Endothelial cell (in vitro differentiated cells): ENCODE results near the gene SH2B2. TPM values are rescaled to one million over a fixed set of nuclear protein-coding genes. Genes with fewer than 3 reads are reported as not detected.

Experiments used
- DNase-seq: peaks from one replicate; pipeline ENCODE4 v3.0.0; 2021; ENCODE audit warnings: low spot score
- H3K27ac Mint-ChIP-seq: one replicate; pipeline ENCODE4 v1.8.0; 2021; ENCODE audit warnings: mixed read lengths, inconsistent platforms; ENCODE audit not compliant: unreplicated experiment
- H3K27me3 Mint-ChIP-seq: one replicate; pipeline ENCODE4 v1.8.0; 2021; ENCODE audit warnings: mild to moderate bottlenecking, moderate library complexity, mixed read lengths, inconsistent platforms; ENCODE audit not compliant: unreplicated experiment
- H3K36me3 Mint-ChIP-seq: one replicate; pipeline ENCODE4 v1.8.0; 2021; ENCODE audit warnings: mild to moderate bottlenecking, low read depth, mixed read lengths, inconsistent platforms; ENCODE audit not compliant: unreplicated experiment
- H3K4me1 Mint-ChIP-seq: one replicate; pipeline ENCODE4 v1.8.0; 2021; ENCODE audit warnings: mild to moderate bottlenecking, mixed read lengths, inconsistent platforms; ENCODE audit not compliant: unreplicated experiment
- H3K4me3 Mint-ChIP-seq: one replicate; pipeline ENCODE4 v1.8.0; 2021; ENCODE audit warnings: mild to moderate bottlenecking, mixed read lengths, inconsistent platforms; ENCODE audit not compliant: unreplicated experiment
- H3K9me3 Mint-ChIP-seq: one replicate; pipeline ENCODE4 v1.8.0; 2021; ENCODE audit warnings: mixed read lengths, inconsistent platforms; ENCODE audit not compliant: unreplicated experiment
- total RNA-seq: library from RNA; stranded (reverse); fragmentation: NEBNext Ultra II Directional; extraction: Animal tissue kit (Norgen Biotek cat#: 25700); gene quantifications from one replicate; pipeline ENCODE4 v1.2.1, GENCODE V29; 2021; ENCODE audit not compliant: unreplicated experiment
- TF ChIP-seq, protein P1 (sequence below): fragments of 200-600 bp; sonication (generic); IDR thresholded peaks from one replicate; pipeline ENCODE4 v1.5.0; 2021; ENCODE audit warnings: antibody characterized with exemption; ENCODE audit not compliant: unreplicated experiment

SH2B2 gene
- total RNA-seq, 1 donor from 2014 or later = 2.6 TPM

DNA sequence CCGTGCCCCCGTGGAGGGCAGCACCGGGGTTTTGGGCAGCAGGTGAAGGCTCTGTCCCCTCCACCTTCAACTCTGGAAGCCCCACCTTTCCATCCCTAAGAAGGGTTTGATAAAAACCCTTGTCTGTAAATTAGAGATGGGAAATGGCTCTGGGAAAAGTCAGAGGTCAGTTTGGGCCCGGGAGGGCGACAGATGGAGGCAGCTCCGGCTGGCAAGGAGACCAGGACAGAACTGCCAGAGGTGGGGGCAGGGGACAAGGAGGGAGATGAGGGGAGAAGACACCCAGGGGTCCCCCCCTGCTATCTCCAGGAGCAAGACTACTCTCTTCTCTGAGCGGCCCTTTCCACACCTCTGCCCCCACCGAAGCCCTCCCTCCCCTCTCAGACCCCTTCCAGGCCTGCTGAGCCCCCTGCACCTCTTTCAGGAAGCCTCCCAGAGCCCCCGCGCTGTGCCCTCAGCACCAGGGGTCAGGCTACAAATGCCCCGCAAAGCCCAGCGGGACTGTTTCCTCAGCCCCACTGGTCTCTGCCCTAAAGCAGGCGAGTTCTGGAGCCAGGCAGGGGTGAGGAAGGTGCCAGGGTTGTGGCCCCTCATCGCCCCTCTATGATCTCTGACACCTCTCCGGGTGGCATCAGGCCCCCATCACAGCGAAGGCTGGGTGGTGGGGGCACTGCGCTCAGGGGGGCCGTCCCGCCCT is 980 bp upstream of the SH2B2 start:
- Mint-ChIP-seq H3K4me3 (peak overlapping the region; percentile 77), H3K4me1 (peaks cover 12% of the 10 kb centered on the region), H3K36me3 (no peaks in the 10 kb centered on the region), H3K27ac (no peak overlapping the region), H3K27me3 (peaks cover 14% of the 10 kb centered on the region), H3K9me3 (no peaks in the 10 kb centered on the region)
- DNase-seq = no peak
- TF ChIP-seq, protein P1, sequence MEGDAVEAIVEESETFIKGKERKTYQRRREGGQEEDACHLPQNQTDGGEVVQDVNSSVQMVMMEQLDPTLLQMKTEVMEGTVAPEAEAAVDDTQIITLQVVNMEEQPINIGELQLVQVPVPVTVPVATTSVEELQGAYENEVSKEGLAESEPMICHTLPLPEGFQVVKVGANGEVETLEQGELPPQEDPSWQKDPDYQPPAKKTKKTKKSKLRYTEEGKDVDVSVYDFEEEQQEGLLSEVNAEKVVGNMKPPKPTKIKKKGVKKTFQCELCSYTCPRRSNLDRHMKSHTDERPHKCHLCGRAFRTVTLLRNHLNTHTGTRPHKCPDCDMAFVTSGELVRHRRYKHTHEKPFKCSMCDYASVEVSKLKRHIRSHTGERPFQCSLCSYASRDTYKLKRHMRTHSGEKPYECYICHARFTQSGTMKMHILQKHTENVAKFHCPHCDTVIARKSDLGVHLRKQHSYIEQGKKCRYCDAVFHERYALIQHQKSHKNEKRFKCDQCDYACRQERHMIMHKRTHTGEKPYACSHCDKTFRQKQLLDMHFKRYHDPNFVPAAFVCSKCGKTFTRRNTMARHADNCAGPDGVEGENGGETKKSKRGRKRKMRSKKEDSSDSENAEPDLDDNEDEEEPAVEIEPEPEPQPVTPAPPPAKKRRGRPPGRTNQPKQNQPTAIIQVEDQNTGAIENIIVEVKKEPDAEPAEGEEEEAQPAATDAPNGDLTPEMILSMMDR = no peak

- H3K9me3 Mint-ChIP-seq = no peaks in the 10 kb centered on the region
- peaks cover 14% of the 10 kb centered on the region for H3K27me3 Mint-ChIP-seq
- no peak for DNase-seq
- no peaks in the 10 kb centered on the region for H3K36me3 Mint-ChIP-seq
- peaks cover 12% of the 10 kb centered on the region for H3K4me1 Mint-ChIP-seq
- TF ChIP-seq, protein P1 = no peak
- no peak overlapping the region for H3K4me3 Mint-ChIP-seq
- H3K27ac Mint-ChIP-seq = no peak overlapping the region
These were observed 678 bp downstream of the SH2B2 start for GRCh38 chr7:102287111-102287980.

GRCh38 chr7:102287981-102288278 is 1.3 kb downstream of the SH2B2 start:
- no peaks in the 10 kb centered on the region for H3K9me3 Mint-ChIP-seq

DNA sequence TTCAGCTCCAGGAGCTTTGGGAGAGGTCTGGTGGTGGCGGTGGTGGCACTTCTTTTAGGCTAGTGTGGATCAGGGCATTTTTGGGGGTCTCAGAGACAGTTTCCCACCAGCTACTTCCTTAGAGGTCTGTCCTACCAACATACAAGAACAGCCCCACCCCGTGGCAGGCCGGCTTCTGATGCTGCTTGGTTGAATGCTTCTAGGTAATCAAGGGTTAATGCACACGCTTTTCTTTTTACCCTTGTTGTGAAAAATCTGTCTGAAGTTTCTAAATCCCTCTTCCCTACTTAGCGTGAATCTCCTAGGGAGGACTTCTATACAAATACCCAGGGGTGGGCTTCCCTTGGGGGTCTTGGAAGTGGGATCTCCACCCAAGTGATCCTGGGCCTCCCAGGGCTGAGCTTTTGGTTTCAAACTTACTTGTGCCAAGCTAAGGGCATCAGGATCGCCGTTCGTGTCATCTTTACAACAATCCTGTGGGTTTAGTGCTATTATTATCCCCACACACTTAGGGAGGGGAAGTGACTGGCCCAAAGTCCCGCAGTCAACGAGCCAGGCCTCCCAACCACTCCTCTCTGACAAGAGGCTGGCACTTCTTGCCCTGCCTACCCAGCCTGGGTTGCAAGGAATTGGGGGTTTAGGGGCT is 1.7 kb downstream of the SH2B2 start:
- Mint-ChIP-seq H3K27ac (no peak overlapping the region), H3K9me3 (no peaks in the 10 kb centered on the region), H3K27me3 (peaks cover 14% of the 10 kb centered on the region), H3K4me3 (peak overlapping the region; percentile 56), H3K4me1 (peaks cover 12% of the 10 kb centered on the region), H3K36me3 (no peaks in the 10 kb centered on the region)
- no peak for DNase-seq
- TF ChIP-seq, protein P1 = no peak

More at GRCh38 chr7:102287981-102288278, 1.3 kb downstream of the SH2B2 start:
- Mint-ChIP-seq H3K4me1 (peaks cover 12% of the 10 kb centered on the region), H3K36me3 (no peaks in the 10 kb centered on the region), H3K27me3 (peaks cover 14% of the 10 kb centered on the region), H3K4me3 (no peak overlapping the region), H3K27ac (no peak overlapping the region)
- TF ChIP-seq, protein P1 = no peak
- no peak for DNase-seq

DNA sequence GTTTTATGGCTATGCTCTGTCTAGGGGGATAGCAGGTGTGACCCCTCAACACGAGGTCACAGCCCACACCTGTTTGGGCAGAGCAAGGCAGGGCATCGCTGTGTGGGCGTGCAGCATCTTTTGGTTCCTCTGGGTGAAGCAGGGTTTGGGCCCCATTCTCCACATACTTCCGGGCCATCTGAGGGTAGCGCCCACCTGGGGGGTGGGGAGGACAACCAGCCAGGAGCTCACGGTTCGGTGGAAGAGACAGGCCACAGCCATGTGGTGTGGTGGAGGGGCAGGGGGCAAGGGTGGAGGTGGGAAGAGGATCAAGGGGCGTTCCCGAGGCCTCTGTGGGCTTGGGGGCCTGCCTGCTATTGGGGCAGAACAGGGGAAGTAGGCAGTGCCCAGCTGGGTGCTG is 2.4 kb downstream of the SH2B2 start:
- Mint-ChIP-seq H3K4me1 (peaks cover 12% of the 10 kb centered on the region), H3K9me3 (no peaks in the 10 kb centered on the region), H3K4me3 (no peak overlapping the region), H3K27me3 (peaks cover 16% of the 10 kb centered on the region), H3K27ac (no peak overlapping the region), H3K36me3 (no peaks in the 10 kb centered on the region)
- TF ChIP-seq, protein P1 = no peak
- DNase-seq = no peak
